CD4-positive, alpha-beta T cell treated with Interleukin-21 for 1 hour (primary cell): ENCODE results near the gene IQCE.

Source experiments
- DNase-seq: peaks from one replicate; pipeline ENCODE4 v3.0.0-alpha.2; 2020

Gene IQCE

DNA sequence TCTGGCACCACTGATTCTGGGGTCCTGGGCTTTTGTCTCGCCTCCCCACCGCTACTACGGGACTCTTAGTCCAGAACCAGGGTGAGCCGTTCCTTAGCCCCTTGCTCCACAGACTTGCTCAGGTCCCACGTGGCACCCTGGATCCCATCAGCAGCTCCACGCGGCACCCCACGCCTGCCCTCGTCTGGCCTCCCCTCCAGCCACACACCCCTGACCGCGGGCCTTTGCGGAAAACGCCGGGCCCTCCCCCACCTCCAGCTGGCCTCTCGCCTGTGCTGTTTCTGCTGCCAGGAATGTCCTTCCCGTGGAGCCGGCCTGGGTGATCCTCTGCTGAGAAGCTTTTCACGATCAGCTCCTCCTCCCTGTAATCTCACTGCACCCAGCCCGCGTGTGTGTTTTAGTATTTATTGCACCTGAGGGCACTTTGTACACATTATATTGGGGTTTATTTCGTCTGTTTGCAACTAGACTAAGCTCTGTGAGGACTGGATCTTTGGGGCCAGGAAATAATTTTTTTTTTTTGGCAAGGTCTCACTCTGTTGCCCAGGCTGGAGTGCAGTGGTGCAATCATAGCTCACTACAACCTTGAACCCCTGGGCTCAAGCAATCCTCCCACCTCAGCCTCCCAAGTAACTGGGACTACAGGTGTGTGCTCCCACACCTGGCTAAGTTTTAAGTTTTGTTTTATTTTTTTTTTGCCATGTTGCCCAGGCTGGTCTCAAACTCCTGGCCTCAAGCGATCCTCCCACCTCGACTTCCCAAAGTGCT, 62.5 kb downstream of the IQCE start:
- no peak for DNase-seq

DNA sequence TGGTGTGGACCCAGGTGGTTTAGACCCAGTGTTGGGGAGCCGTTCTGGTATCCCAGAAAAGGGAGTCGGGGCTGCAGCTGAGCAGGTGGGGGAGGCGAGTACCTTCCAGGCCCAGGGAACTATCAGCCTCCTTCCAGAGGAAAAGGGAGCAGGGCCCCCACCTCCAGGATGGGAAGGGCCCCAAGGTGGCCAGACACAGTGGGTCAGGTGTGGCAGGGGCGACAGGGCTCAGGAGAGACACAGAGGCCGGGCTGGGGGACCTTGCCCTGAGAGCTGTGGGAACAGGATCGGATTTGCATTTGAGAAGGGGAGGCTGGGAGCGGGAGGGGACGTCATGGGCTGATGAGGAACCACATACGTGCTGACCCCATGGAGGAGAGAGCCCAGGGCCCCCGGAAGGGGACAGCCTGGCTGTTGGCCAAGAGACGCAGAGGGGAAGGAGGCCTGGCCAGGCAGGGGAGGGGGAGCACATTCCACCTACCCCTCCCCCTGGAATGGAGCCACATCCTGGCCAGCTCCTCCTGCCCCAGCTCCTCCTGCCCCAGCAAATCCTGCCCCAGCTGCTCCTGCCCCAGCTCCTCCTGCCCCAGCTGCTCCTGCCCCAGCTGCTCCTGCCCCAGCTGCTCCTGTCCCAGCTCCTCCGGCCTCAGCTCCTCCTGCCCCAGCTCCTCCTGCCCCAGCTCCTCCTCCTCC, 63.3 kb downstream of the IQCE start:
- no peak for DNase-seq

DNA sequence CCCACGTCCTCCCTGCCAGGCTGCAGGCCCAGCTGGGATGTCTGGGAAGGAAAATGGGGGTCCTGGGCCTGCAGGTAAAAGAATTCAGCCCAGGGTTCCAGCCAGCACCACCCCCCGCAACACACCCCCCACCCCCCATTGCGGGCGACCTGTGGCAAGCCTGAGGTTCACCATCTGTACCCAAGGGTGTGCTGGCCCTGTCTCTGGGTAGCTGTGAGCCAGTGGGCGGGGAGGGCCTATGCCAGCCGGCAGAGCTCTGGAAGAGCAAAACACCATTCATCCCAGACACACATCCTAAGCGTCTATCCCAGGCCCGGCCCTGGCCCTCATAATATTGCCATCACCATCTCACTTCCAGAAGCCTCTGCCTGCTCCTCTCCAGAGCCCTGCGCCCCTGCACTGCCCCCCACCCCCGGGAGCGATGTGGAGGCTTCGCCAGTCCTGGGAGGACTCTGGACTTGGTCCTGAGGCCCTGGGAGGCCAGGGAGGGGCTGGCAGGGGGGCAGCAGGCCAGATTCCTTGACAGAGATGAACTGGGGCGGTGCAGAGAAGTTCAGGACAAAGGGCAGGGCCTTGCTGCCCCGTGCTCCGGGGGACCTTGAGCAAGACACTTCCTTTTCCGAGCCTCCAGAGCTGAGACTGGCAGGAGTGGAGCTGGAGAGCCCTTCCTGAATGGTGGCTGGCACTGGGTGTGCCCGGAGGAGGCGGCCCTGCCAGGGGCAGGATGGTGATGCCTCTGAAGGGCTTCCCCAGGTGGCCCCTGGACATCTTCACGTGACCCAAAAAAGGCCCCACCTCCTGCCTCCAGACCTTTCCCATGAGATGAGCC, 64.3 kb downstream of the IQCE start:
- DNase-seq = no peak

DNA sequence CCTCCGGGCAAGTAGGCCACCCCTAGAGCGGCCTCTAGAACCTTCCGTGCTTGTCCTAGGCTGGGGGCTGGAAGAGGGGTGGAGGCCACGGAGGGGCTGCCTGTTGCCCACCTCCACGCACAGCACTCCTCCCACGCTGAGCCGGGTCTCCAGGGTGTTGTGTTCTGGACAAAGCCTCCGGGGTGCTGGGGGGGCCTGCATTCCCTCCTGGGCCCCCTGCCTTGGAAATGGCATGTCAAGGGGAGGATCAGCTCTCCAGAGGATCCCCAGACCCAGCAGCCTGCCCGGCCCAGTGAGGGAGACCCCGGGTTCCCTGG, 64.9 kb downstream of the IQCE start:
- DNase-seq = no peak

DNA sequence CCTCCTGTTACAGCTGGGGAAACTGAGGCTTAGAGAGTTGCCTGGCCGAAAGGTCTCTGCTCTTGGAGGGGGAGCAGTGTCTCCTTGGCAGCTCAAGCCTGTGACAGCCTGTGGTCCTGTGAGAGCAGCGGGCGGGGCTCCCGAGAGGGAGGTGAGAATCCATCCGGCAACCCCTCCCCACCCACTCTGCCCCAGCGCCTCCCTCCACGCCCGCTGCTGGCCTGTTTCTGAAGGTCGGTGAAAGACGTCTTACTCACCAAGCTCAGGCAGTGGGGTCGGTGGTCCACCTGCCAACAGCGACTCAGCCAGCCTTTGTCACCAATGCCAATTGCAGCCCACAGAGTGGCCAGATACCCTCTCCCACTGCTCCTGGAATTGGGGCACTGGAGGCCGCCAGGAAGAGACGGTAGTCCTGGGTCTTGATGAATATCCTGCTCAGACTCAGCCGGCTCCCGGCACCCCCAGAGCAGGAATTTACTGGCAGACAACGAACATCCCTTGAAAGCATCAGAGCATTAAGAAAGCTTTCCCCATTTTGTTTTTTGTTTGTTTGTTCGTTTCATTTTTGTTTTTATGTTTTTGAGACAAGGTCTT, 65.6 kb downstream of the IQCE start:
- DNase-seq = no peak

DNA sequence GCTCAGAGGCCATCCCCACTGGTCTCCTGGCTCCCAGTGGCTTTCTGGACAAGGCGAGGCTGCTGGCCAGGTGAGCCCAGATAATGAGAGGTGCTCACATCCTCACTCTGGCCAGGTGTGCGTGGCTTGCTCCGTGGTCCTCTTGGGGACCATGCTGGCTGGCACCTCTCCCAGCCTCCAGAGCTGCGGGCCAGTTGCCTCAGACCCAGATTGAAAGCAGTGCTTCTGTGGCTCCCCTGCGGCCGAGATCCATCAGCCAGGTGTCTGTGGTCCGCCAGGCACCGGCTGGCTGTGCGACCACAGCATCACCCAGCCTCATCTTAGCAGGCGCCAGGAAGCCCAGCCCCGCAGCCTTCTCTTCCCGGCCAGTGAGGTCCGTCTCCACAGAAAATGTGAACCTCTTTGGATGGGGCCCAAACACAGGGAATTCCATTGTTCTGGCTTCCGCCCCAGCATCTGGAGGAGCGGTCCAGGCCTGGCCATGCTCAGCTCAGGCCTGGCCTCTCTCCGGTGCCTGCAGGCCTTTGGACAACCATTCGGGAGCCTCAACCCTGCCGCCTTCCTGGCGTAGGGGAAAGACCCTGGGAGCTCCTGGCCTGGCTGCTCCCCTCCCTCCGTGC, 67.8 kb downstream of the IQCE start:
- no peak for DNase-seq

DNA sequence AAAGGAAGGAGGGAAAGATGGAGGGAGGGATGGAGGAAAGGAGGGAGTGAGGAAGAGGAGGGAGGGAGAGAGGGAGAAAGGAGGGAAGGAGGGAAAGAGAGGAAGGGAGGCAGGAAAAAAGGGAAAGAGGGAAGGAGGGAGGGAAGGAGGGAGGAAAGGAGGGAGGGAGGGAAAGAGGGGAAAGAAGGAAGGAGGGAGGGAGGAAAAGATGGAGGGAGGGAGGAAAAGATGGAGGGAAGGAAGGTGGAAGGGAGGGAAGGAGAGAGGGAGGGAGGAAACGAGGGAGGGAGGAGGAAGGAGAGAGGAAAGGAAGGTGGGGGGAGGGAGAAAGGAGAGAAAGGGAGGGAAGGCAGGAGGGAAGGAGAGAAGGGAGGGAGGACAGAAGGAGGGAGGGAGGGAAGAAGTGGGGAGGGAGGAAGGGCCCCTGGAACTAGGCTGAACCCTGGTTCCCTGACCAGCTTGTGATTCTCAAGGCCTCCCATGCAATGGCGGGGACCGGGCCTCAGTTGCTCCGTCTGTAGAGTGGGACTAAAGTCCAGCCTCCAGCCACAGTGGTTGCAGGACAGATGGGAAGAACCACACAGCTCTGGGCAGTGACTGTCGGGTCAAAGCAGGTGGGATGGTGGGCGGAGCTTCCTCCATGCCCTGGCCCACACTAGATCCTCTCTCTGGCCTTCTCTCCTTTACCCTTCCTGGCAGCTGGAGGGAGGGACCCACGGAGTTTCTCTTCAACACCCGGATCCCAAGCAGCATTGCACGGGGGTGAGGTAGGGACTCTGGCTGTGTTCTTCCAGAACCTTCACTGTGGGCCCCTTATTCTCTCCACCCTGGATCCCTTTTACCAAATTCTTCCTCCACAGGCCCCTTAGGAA, 68.7 kb downstream of the IQCE start:
- DNase-seq = no peak

DNA sequence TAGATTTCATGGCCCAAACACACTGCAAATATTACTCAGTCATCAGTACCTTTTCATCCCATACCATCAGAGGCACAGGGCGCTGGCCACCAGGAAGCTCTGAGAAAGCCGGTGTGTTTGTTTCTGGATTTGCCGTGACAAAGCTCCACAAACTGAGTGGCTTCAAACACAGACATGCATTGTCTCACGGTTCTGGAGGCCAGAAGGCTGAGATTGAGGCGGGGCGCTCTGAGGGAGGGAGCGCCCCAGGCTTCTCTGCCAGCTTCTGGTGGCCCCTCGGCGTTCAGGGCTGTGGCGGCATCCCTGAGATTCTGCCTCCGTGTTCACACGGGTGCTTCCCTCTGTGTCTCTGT, 69.3 kb downstream of the IQCE start:
- DNase-seq = no peak

DNA sequence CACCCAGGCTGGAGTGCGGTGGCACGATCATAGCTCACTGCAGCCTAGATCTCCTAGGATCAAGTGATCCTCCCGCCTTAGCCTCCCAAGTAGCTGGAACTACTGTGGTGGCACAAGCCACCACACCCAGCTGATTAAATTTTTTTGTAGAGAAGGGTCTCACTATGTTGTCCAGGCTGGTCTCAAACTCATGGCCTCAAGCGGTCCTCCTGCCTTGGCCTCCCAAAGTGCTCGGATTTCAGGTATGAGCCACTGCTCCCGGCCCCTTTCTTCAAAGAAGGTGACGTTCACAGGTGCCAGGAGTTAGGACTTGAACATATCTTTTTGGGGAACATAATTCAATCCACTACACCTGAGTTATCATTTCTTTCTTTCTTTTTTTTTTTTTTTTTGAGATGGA, 70.1 kb downstream of the IQCE start:
- no peak for DNase-seq

DNA sequence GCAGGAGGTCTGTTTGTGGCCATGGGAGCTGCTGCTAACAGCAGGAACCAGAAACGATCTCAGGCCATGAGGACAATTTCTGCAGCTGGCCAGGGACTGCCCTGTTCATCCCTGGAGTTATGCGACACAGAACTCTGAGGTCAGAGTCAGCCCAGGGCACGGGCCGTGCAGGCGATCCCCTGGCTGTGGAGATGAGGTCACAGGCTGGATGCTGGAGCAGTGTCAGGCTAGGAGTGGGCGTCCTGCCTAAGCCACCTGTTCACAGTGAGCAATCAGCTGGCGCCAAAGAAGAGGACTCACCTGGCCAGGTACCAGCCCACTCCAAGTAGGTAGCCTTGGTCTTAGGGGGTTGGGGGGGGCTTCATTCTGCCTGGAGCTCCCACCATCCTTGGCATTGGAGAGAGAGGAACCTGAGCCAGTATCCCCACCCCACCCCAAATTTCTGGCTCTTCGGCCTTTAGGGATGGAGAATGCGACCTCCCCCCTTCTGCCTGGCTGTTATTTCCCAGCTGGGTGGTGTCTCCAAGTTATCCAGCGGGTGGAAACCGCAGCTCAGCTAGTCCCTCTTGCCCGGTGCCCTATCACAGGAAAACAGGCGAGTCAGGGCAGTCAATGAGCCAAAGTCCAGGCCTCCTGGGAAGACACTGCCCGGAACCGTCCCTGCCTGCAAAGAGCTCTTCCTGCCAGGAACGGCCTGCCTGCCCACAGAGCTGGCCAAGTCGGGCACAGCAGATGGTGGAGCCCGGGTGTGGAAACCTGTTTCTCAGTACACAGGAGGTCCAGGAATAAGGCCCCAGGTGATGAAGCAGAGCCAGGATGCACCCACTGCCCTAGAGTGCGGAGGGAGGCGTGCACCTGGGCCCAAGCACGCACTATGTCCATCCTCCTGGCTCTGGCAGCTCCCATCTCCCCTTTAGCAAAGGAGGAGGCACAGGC, 71.2 kb downstream of the IQCE start:
- no peak for DNase-seq

DNA sequence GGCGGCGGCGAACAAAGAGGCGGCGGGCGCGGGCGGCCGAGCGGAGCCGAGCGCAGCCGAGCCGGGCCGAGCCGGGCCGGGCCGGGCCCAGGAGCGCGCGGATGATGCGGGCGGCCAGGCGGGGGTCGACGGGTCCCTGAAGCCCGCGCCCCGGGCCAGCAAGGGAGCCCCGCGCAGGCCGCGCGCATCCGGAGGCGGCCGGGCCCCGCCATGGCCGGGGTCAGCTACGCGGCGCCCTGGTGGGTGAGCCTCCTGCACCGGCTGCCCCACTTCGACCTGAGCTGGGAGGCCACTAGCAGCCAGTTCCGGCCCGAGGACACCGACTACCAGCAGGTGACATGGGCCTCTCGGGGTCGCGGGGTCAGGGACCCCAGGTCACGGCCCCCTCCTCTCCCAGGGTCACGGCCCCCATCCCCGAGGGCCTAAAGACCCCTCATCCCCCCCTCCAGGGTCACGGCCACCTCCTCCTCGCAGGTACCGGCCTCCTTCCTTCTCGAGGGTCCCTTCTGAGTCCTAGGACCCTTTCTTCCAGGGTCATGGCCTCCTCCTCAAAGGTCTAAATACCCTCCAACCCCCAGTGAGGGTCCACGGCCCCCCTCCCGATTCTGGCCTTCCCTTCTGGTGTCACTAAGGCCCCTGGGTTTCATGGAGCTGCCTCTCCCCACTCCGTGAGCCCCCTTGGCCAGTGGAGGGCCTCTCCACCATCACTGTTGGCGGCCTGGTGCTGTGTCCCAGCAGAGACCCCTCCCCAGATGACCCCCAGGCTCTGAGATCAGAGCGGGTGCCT, 73.4 kb downstream of the IQCE start, which contains the start of gene TTYH3:
TTYH3 (plus strand) TSS at position 41 of the 787 bp plus-strand sequence; CDS start at position 211, 170 bp downstream.
- DNase-seq = no peak

DNA sequence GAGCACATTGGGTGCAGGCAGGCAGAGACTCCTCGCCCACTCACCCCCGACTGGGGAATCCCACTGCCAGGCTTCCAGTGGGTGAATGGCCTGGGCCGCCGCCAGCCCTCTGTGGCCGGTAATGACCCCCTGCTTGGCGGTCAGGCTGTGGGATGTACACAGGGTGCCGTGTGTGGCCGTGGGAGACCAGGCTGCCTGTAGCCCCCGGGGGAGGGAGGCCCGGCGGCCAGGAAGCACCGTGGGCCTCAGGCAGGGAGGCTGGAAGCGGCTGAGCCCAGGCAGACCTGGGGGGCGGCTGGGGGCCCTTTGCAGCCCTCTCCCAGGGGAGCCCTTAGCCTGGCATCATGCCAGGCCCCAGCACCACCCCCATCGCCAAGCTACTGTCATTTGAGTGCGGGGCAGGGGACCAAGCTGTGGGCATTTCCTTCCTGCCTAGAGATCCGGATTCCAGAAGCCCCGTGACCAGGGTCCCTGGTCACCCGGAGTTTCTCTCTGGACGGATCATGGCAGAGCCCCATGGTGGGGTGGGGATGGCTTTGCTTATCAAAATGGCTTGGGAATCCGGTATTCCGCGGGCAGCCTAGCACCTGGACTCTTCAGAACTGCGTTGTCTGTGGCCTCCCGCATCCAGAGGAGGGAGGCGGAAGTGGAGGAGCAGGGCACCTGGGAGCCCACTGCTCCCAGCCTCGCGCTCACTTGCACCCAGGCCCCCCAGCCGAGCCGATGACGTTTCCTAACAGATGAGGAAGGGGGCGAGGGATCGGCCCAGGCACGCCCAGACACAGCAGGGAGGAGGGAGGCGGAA, 74.2 kb downstream of the IQCE start:
- DNase-seq = peak; percentile 31

DNA sequence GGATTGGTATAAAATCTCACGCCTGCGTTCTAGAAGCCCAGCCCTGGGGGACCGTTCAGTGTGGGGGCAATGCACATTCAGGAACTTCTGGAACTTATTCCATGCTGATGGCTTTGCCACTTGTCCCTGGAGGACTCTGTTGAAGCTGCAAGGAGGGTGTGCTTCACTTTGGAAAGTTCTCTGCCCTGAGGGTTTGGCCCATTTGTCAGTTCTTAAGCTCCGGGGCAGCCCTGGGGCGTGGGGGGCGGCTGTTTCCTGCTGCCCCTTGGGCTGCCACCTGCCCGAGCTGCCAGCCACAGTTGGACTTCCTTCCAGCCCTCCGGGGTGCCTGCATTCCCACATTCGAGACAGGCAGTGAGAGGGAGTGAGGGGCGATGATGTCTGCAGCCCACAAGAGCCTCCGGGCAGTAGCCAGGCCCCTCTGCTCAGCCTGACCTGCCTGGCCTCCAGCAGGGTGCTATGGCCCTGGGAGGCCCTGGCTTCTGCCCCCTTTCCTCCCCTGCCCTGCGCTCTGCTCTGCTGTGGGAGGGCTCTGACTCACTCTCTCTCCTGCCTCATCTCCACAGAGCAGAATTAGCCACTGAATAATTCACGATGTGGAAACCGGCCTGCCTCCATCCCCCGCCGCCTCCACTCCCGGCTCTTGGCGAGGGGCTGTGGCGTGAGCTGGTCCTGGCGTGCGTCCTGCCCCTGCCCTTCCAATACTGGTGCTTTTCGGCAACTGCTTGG, 74.9 kb downstream of the IQCE start:
- no peak for DNase-seq

DNA sequence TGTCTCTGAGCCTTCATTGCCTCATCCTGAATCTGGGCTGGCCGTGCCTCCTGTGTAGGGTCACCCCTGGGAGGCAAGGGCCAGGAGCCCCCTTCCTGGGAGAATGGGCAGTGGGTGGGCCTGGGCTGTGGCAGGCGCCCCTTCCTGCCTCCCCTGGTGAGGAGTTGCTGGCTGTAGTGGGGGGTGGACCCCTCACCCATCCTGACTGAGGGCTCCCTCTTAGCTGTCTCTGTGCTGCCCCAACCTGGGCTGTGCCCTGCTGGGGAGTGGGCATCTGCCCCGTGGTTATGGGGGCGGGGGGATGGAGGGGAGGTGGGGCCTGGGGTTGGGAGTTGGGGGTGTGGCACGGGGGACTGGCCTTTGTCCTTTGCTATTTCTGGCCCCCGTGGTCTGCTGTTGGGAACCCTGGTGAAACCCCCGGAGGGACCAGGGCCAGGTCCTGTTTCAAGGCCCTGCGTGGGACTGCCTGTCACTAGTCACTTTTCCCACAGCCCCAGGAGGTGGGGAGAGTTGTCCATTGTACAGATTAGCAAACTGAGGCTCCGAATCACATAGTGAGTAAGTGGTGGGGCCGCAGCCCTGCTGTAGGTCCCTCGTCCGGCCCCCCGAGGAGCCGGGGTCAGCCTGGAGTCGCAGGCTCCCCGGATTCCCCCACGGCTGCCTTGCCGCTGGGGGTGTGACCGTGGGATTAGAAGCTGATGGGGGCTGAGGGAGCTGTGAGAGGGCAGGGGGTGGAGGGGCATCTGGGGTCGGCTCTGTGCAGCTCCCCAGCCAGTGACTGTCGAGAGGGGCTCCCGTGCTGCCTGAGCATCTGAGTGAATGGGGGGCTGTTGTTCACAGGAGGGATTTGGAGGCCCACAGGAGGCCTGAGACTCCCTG, 75.7 kb downstream of the IQCE start:
- no peak for DNase-seq

DNA sequence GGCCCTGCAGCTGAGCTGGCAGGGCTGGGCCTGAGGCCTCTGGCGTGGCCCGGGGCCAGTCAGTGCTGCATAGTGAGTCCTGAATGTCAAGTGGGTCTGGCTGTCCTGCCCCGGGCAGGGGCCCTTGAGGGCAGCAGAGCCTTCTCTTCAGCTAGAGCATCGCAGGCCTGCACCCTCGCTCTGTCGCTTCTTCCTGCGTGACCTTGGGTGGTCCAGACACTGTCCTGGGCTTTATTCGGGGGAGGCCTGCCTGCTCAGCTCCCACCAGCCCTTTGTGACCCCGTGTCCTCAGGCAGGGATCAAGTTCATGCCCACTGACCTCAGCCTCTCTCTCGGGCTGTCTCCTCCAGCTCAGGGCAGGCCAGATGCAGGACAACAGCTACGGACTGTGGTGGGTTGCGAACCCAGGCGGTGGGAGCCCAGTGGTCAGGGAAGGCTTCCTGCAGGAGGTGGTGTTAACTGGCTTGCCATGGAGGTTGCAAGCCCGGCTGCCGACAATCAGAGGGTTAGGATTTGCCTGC, 76.4 kb downstream of the IQCE start:
- DNase-seq = no peak

DNA sequence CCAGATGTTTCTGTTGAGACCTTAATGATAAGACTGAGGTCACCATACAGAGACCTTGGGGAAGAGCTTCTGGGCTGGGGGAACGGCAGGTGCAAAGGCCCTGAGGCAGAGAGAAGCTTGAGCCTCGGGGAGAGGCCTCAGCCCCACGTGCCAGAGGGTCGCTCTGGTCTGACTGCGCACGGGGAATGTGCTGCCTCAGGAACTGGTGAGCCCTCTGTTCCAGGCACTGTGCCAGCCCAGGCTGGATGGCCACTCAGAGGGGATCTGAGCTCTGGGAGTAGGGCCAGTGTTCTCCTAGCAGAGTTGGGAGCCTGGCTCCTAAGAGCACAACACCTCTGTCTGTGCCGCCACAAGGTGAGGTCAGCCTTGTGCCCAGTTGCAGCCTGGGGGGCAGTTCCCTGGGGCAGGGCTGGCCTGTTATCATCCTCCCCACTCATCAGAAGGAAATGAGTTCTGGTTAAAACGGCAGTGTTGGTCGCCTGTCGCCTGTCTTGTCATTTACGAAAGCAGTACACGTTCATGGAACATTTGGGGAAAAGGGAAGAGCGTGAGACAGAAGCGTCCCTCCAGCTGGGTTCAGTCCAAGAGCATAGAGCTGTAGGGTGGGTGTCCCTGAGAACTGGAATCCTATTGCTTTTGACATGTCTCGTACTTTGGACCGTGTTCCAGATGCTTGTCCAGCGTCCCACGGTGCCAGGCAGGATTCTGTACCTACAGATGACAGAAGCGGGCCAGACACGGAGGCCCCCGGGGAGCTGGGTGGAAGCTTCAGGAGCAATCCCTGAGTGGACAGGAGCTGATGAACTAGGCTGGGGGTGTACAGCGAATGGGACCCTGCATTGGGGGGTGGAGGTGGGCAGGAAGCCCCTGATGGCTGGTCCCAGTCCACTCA, 77.3 kb downstream of the IQCE start:
- DNase-seq = no peak
